ENCODE results near the gene AIMP2.

GRCh38 chr7:6031567-6031966 lies 22.5 kb downstream of the AIMP2 start:
- TF ChIP-seq EGR1 (IDR thresholded peaks at IDR 0.05; ENCODE audit: low read depth in 2 of 2) (no peak), CTCF (IDR thresholded peaks at IDR 0.05; ENCODE audit: low read depth, low read length, missing input control) (no peak), TAF1 (conservative IDR thresholded peaks at IDR 0.05) (no peak)
- TF ChIP-seq, protein P1, sequence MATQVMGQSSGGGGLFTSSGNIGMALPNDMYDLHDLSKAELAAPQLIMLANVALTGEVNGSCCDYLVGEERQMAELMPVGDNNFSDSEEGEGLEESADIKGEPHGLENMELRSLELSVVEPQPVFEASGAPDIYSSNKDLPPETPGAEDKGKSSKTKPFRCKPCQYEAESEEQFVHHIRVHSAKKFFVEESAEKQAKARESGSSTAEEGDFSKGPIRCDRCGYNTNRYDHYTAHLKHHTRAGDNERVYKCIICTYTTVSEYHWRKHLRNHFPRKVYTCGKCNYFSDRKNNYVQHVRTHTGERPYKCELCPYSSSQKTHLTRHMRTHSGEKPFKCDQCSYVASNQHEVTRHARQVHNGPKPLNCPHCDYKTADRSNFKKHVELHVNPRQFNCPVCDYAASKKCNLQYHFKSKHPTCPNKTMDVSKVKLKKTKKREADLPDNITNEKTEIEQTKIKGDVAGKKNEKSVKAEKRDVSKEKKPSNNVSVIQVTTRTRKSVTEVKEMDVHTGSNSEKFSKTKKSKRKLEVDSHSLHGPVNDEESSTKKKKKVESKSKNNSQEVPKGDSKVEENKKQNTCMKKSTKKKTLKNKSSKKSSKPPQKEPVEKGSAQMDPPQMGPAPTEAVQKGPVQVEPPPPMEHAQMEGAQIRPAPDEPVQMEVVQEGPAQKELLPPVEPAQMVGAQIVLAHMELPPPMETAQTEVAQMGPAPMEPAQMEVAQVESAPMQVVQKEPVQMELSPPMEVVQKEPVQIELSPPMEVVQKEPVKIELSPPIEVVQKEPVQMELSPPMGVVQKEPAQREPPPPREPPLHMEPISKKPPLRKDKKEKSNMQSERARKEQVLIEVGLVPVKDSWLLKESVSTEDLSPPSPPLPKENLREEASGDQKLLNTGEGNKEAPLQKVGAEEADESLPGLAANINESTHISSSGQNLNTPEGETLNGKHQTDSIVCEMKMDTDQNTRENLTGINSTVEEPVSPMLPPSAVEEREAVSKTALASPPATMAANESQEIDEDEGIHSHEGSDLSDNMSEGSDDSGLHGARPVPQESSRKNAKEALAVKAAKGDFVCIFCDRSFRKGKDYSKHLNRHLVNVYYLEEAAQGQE (IDR thresholded peaks at IDR 0.05): no peak
- TF ChIP-seq, protein P2, sequence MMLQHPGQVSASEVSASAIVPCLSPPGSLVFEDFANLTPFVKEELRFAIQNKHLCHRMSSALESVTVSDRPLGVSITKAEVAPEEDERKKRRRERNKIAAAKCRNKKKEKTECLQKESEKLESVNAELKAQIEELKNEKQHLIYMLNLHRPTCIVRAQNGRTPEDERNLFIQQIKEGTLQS (IDR thresholded peaks at IDR 0.05): no peak

Data from liver (tissue), 3 donors.